Astrocyte (in vitro differentiated cells and primary cell): ENCODE data around the gene R3HDML.

Experiments
- EZH2 ChIP-seq: IDR thresholded peaks from 2 replicates; pipeline ENCODE4 v1.6.1; 2012; ENCODE audit warnings: mild to moderate bottlenecking, low read length, inconsistent platforms; ENCODE audit not compliant: insufficient read depth
- TF ChIP-seq, protein P1 (sequence below): IDR thresholded peaks from 2 replicates; pipeline ENCODE4 v1.5.1; 2011; ENCODE audit warnings: low read depth, mild to moderate bottlenecking, inconsistent platforms, low read length, moderate library complexity; ENCODE audit not compliant: insufficient read depth

GRCh38 chr20:44392776-44393607 is 56.1 kb downstream of the R3HDML start:
- TF ChIP-seq, protein P1, sequence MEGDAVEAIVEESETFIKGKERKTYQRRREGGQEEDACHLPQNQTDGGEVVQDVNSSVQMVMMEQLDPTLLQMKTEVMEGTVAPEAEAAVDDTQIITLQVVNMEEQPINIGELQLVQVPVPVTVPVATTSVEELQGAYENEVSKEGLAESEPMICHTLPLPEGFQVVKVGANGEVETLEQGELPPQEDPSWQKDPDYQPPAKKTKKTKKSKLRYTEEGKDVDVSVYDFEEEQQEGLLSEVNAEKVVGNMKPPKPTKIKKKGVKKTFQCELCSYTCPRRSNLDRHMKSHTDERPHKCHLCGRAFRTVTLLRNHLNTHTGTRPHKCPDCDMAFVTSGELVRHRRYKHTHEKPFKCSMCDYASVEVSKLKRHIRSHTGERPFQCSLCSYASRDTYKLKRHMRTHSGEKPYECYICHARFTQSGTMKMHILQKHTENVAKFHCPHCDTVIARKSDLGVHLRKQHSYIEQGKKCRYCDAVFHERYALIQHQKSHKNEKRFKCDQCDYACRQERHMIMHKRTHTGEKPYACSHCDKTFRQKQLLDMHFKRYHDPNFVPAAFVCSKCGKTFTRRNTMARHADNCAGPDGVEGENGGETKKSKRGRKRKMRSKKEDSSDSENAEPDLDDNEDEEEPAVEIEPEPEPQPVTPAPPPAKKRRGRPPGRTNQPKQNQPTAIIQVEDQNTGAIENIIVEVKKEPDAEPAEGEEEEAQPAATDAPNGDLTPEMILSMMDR, result no peak
- no peak for TF ChIP-seq EZH2
